Hepatocyte (in vitro differentiated cells): ENCODE measurements around the gene MAGI1. TPM values are rescaled to one million over a fixed set of nuclear protein-coding genes. Genes with fewer than 3 reads are reported as not detected.
"Not testable (repeated sequence)": the region's sequence is repeated elsewhere in the genome, so short reads cannot be mapped to it uniquely, and the experiment has no call there.

Experiments
- DNase-seq: peaks from one replicate; pipeline ENCODE4 v3.0.0-alpha.2; 2016; ENCODE audit warnings: low spot score
- H2AFZ ChIP-seq: fragments of 200-600 bp; sonication (generic); 2 replicates; pipeline ENCODE4 v1.6.0; 2016; ENCODE audit warnings: antibody characterized with exemption, mild to moderate bottlenecking
- H3K27ac ChIP-seq: fragments of 200-600 bp; sonication (generic); 2 replicates; pipeline ENCODE4 v1.5.1; 2016; ENCODE audit warnings: mild to moderate bottlenecking
- H3K27me3 ChIP-seq: fragments of 200-600 bp; sonication (generic); 2 replicates; pipeline ENCODE4 v1.6.1; 2016
- H3K36me3 ChIP-seq: fragments of 200-600 bp; sonication (generic); replicated peaks from 2 replicates; pipeline ENCODE4 v1.5.1; 2016; ENCODE audit warnings: low read depth; ENCODE audit not compliant: insufficient read depth
- H3K4me1 ChIP-seq: fragments of 200-600 bp; sonication (generic); 2 replicates; pipeline ENCODE4 v1.5.1; 2016; ENCODE audit warnings: mild to moderate bottlenecking, moderate library complexity; ENCODE audit not compliant: insufficient read depth
- H3K4me2 ChIP-seq: fragments of 200-600 bp; sonication (generic); 2 replicates; pipeline ENCODE4 v1.6.0; 2016
- H3K4me3 ChIP-seq: fragments of 200-600 bp; sonication (generic); 2 replicates; pipeline ENCODE4 v1.5.1; 2016; ENCODE audit warnings: mild to moderate bottlenecking
- H3K79me2 ChIP-seq: fragments of 200-600 bp; sonication (generic); 2 replicates; pipeline ENCODE4 v1.6.0; 2017; ENCODE audit warnings: mild to moderate bottlenecking
- H3K9me2 ChIP-seq: fragments of 200-600 bp; sonication (generic); replicated peaks from 2 replicates; pipeline ENCODE4 v1.6.0; 2017; ENCODE audit warnings: mild to moderate bottlenecking; ENCODE audit not compliant: insufficient read depth
- H3K9me3 ChIP-seq: fragments of 200-600 bp; sonication (generic); 2 replicates; pipeline ENCODE4 v1.5.1; 2016; ENCODE audit warnings: low read depth, mild to moderate bottlenecking
- H4K20me1 ChIP-seq: fragments of 200-600 bp; sonication (generic); 2 replicates; pipeline ENCODE4 v1.6.0; 2016; ENCODE audit warnings: mild to moderate bottlenecking; ENCODE audit not compliant: insufficient read depth, poor library complexity, severe bottlenecking
- CTCF ChIP-seq: fragments of 200-600 bp; sonication (generic); IDR thresholded peaks from 2 replicates; pipeline ENCODE4 v1.5.1; 2016; ENCODE audit warnings: antibody characterized with exemption, mild to moderate bottlenecking; ENCODE audit not compliant: poor library complexity
- EZH2 ChIP-seq: fragments of 200-600 bp; sonication (generic); IDR thresholded peaks from 2 replicates; pipeline ENCODE4 v1.6.1; 2016; ENCODE audit warnings: antibody characterized with exemption, mild to moderate bottlenecking, borderline replicate concordance
- EZH2phosphoT487 ChIP-seq: fragments of 200-600 bp; sonication (generic); IDR thresholded peaks from one replicate; pipeline ENCODE4 v1.6.1; 2018; ENCODE audit warnings: antibody characterized with exemption, mild to moderate bottlenecking, low read depth, moderate library complexity; ENCODE audit not compliant: unreplicated experiment, severe bottlenecking
- WGBS: methylation state at CpG from one replicate; pipeline ENCODE4 v1.1.6; 2016; ENCODE audit warnings: low lambda C conversion rate; ENCODE audit errors: missing lambda C conversion rate; 5-methylcytosine and 5-hydroxymethylcytosine counted together
- polyA plus RNA-seq: library from polyadenylated mRNA; unstranded; fragments of >200 nt; fragmentation: Nextera tagmentation; extraction: Ambion mirVana; gene quantifications from 2 replicates; pipeline ENCODE4 v1.2.1, GENCODE V29; 2016
- total RNA-seq: library from RNA; depleted of rRNA; stranded (reverse); fragments of >200 nt; gene quantifications from 2 replicates; pipeline ENCODE4 v1.2.3, GENCODE V29; 2014

Gene MAGI1
- total and polyA plus RNA-seq, 2 experiments from 2014 or later, result 26.2 to 43.5 TPM

- no peak for TF ChIP-seq CTCF
- no peak for TF ChIP-seq EZH2phosphoT487
- TF ChIP-seq EZH2, result no peak
- Histone ChIP-seq H2AFZ (no peak overlapping the region), H3K27ac (no peak overlapping the region), H3K79me2 (peaks cover 98% of the 10 kb centered on the region), H3K4me2 (no peak overlapping the region), H4K20me1 (peaks cover 12% of the 10 kb centered on the region), H3K27me3 (no peaks in the 10 kb centered on the region), H3K4me1 (no peaks in the 10 kb centered on the region), H3K4me3 (no peak overlapping the region), H3K36me3 (no peaks in the 10 kb centered on the region), H3K9me2 (no peaks in the 10 kb centered on the region), H3K9me3 (no peaks in the 10 kb centered on the region)
- 76% methylated on average over 5 of the region's 5 CpGs for WGBS
- no peak for DNase-seq
Measured at GRCh38 chr3:66029014-66029413, 9.7 kb downstream of the MAGI1 start.

- Histone ChIP-seq H3K79me2 (peaks cover 98% of the 10 kb centered on the region), H3K4me3 (no peak overlapping the region), H3K4me2 (no peak overlapping the region), H3K4me1 (no peaks in the 10 kb centered on the region), H2AFZ (no peak overlapping the region), H3K36me3 (no peaks in the 10 kb centered on the region), H3K27ac (no peak overlapping the region), H3K27me3 (no peaks in the 10 kb centered on the region), H4K20me1 (peaks cover 12% of the 10 kb centered on the region), H3K9me3 (no peaks in the 10 kb centered on the region), H3K9me2 (no peaks in the 10 kb centered on the region)
- DNase-seq, result no peak
- WGBS, result 76% methylated on average over 12 of the region's 12 CpGs
- no peak for TF ChIP-seq EZH2
- no peak for TF ChIP-seq CTCF
- no peak for TF ChIP-seq EZH2phosphoT487
Measured at GRCh38 chr3:66028457-66028856, 10.3 kb downstream of the MAGI1 start.

GRCh38 chr3:66027099-66027498, 11.6 kb downstream of the MAGI1 start:
- DNase-seq, H3K4me2 ChIP-seq, H3K4me3 ChIP-seq, H3K4me1 ChIP-seq, H3K9me2 ChIP-seq, H2AFZ ChIP-seq, H3K27ac ChIP-seq, H3K27me3 ChIP-seq, H3K9me3 ChIP-seq, H3K36me3 ChIP-seq: not testable (repeated sequence)
- Histone ChIP-seq H4K20me1 (peaks cover 12% of the 10 kb centered on the region), H3K79me2 (peaks cover 96% of the 10 kb centered on the region)
- over 99% methylated on average over 7 of the region's 8 CpGs for WGBS

- Histone ChIP-seq H3K27me3 (no peaks in the 10 kb centered on the region), H3K36me3 (no peaks in the 10 kb centered on the region), H3K4me1 (peaks cover 4% of the 10 kb centered on the region), H3K4me3 (no peak overlapping the region), H3K9me2 (no peaks in the 10 kb centered on the region), H2AFZ (no peak overlapping the region), H3K27ac (no peak overlapping the region), H3K4me2 (no peak overlapping the region), H4K20me1 (peaks cover 5% of the 10 kb centered on the region), H3K9me3 (no peaks in the 10 kb centered on the region), H3K79me2 (peaks cover 96% of the 10 kb centered on the region)
- WGBS, result 95% methylated on average over 3 of the region's 3 CpGs
- no peak for DNase-seq
- no peak for TF ChIP-seq EZH2
- no peak for TF ChIP-seq CTCF
- no peak for TF ChIP-seq EZH2phosphoT487
Measured at GRCh38 chr3:66023738-66024385, 14.9 kb downstream of the MAGI1 start.
